ENCODE measurements around the gene KIAA0513.

The KIAA0513 gene

GRCh38 chr16:85136213-85136701, 108.7 kb downstream of the KIAA0513 start:
- no peak for DNase-seq (ENCODE audit: low spot score)

GRCh38 chr16:85136702-85137322, 109.2 kb downstream of the KIAA0513 start:
- DNase-seq (ENCODE audit: low spot score), result no peak

- DNase-seq (ENCODE audit: low spot score), result peak; percentile 96
These were observed 109.9 kb downstream of the KIAA0513 start for GRCh38 chr16:85137323-85138072.

- DNase-seq (ENCODE audit: low spot score), result no peak
These were observed 110.7 kb downstream of the KIAA0513 start for GRCh38 chr16:85138073-85138824.

GRCh38 chr16:85138825-85139627, 111.4 kb downstream of the KIAA0513 start:
- DNase-seq (ENCODE audit: low spot score), result no peak

- DNase-seq (ENCODE audit: low spot score), result no peak
These were observed 112.3 kb downstream of the KIAA0513 start for GRCh38 chr16:85139881-85140339.

GRCh38 chr16:85140455-85141012, 112.9 kb downstream of the KIAA0513 start:
- DNase-seq (ENCODE audit: low spot score), result no peak

GRCh38 chr16:85141491-85142128, 114.0 kb downstream of the KIAA0513 start:
- no peak for DNase-seq (ENCODE audit: low spot score)

GRCh38 chr16:85142129-85142513, 114.5 kb downstream of the KIAA0513 start:
- DNase-seq (ENCODE audit: low spot score), result no peak

GRCh38 chr16:85142771-85143211, 115.2 kb downstream of the KIAA0513 start:
- no peak for DNase-seq (ENCODE audit: low spot score)

Measured in AG20443 (cell line).